Measurements from ENCODE around the gene KCNRG. TPM values are rescaled to one million over a fixed set of nuclear protein-coding genes. Genes with fewer than 3 reads are reported as not detected.
"Not testable (repeated sequence)": the region's sequence is repeated elsewhere in the genome, so short reads cannot be mapped to it uniquely, and the experiment has no call there.

KCNRG gene
- total RNA-seq, 1 experiment from 2014 or later, result 0.20 TPM

- Histone ChIP-seq H3K36me3 (ENCODE audit: control insufficient read depth, insufficient read depth, low read length) (peaks cover 1% of the 10 kb centered on the region; the same call in 1 of the 2 replicates), H3K27me3 (replicated peaks; ENCODE audit: control insufficient read depth, insufficient read depth, low read length) (no peaks in the 10 kb centered on the region), H3K4me1 (no peaks in the 10 kb centered on the region), H3K9me3 (no peaks in the 10 kb centered on the region), H3K4me3 (ENCODE audit: low read depth, low read length) (no peak overlapping the region)
- ChIA-PET POLR2A (no interaction called here), CTCF (no interaction called here)
- no peaks in the 10 kb centered on the region for H3K27me3 Mint-ChIP-seq (ENCODE audit: insufficient read depth, unreplicated experiment)
- no TSS peak for BruUV-seq (replicated peaks)
- DNase-seq, result no peak
- H3K4me3 Mint-ChIP-seq (ENCODE audit: unreplicated experiment), result no peak overlapping the region
- TF ChIP-seq, protein P1, sequence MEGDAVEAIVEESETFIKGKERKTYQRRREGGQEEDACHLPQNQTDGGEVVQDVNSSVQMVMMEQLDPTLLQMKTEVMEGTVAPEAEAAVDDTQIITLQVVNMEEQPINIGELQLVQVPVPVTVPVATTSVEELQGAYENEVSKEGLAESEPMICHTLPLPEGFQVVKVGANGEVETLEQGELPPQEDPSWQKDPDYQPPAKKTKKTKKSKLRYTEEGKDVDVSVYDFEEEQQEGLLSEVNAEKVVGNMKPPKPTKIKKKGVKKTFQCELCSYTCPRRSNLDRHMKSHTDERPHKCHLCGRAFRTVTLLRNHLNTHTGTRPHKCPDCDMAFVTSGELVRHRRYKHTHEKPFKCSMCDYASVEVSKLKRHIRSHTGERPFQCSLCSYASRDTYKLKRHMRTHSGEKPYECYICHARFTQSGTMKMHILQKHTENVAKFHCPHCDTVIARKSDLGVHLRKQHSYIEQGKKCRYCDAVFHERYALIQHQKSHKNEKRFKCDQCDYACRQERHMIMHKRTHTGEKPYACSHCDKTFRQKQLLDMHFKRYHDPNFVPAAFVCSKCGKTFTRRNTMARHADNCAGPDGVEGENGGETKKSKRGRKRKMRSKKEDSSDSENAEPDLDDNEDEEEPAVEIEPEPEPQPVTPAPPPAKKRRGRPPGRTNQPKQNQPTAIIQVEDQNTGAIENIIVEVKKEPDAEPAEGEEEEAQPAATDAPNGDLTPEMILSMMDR (IDR thresholded peaks at IDR 0.05; ENCODE audit: insufficient read depth in 1 of 2, low read depth in 1 of 2, low read length in 1 of 2, severe bottlenecking in 1 of 2, unreplicated experiment in 1 of 2), result no peak
- no peak overlapping the region for H3K27ac Mint-ChIP-seq (ENCODE audit: unreplicated experiment)
- H3K9me3 Mint-ChIP-seq (ENCODE audit: unreplicated experiment), result peaks cover 10% of the 10 kb centered on the region
- H3K36me3 Mint-ChIP-seq (ENCODE audit: insufficient read depth, unreplicated experiment), result peaks cover 71% of the 10 kb centered on the region
- no peaks in the 10 kb centered on the region for H3K4me1 Mint-ChIP-seq (ENCODE audit: low read depth, unreplicated experiment)
- intact Hi-C loops (cut with micrococcal nuclease; ENCODE audit: unreplicated experiment), result no loop called here
Observed at GRCh38 chr13:50055454-50055853, 40.2 kb downstream of the KCNRG start.

GRCh38 chr13:50060718-50061117 is 45.5 kb downstream of the KCNRG start:
- Histone ChIP-seq H3K9me3 (no peaks in the 10 kb centered on the region), H3K27me3 (replicated peaks; ENCODE audit: control insufficient read depth, insufficient read depth, low read length) (no peaks in the 10 kb centered on the region), H3K36me3 (ENCODE audit: control insufficient read depth, insufficient read depth, low read length) (no peaks in the 10 kb centered on the region), H3K4me1 (no peaks in the 10 kb centered on the region), H3K4me3 (ENCODE audit: low read depth, low read length) (no peak overlapping the region)
- Mint-ChIP-seq H3K36me3 (ENCODE audit: insufficient read depth, unreplicated experiment) (peaks cover 47% of the 10 kb centered on the region), H3K4me1 (ENCODE audit: low read depth, unreplicated experiment) (no peaks in the 10 kb centered on the region), H3K4me3 (ENCODE audit: unreplicated experiment) (no peak overlapping the region), H3K9me3 (ENCODE audit: unreplicated experiment) (no peaks in the 10 kb centered on the region), H3K27ac (ENCODE audit: unreplicated experiment) (no peak overlapping the region), H3K27me3 (ENCODE audit: insufficient read depth, unreplicated experiment) (no peaks in the 10 kb centered on the region)
- no peak for DNase-seq
- intact Hi-C loops (cut with micrococcal nuclease; ENCODE audit: unreplicated experiment), result no loop called here
- ChIA-PET POLR2A (no interaction called here), CTCF (no interaction called here)
- TF ChIP-seq, protein P1 (IDR thresholded peaks at IDR 0.05; ENCODE audit: insufficient read depth in 1 of 2, low read depth in 1 of 2, low read length in 1 of 2, severe bottlenecking in 1 of 2, unreplicated experiment in 1 of 2), result no peak
- BruUV-seq (replicated peaks), result no TSS peak

- H3K9me3 ChIP-seq; H3K36me3 ChIP-seq (ENCODE audit: control insufficient read depth, insufficient read depth, low read length); H3K27me3 ChIP-seq (replicated peaks; ENCODE audit: control insufficient read depth, insufficient read depth, low read length); POLR2A ChIA-PET; H3K4me3 ChIP-seq (ENCODE audit: low read depth, low read length); intact Hi-C loops (cut with micrococcal nuclease; ENCODE audit: unreplicated experiment); H3K27me3 Mint-ChIP-seq (ENCODE audit: insufficient read depth, unreplicated experiment); H3K4me1 ChIP-seq; H3K27ac Mint-ChIP-seq (ENCODE audit: unreplicated experiment); H3K4me1 Mint-ChIP-seq (ENCODE audit: low read depth, unreplicated experiment); CTCF ChIA-PET; BruUV-seq (replicated peaks); H3K9me3 Mint-ChIP-seq (ENCODE audit: unreplicated experiment); H3K4me3 Mint-ChIP-seq (ENCODE audit: unreplicated experiment); DNase-seq: not testable (repeated sequence)
- H3K36me3 Mint-ChIP-seq (ENCODE audit: insufficient read depth, unreplicated experiment), result peaks cover 59% of the 10 kb centered on the region
Observed at GRCh38 chr13:50062336-50062735, 47.1 kb downstream of the KCNRG start.

DNA sequence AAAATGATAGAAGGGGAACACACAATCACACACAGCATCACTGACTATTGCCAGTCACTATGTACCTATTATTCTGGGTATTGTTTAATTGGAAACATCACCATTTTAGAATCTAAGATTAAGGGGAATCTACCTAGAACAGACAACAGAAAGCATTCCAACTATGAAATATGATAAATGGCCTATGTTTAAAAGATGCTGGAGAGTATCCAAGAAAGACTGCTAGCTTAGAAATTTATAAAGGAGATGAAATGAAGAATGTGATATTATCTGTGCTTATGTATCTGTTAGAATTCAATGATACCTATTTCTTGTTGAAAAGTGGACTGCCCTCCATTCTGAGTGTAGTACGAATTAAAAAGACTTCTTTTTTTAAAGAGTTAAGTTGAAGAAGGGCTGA is 50.5 kb downstream of the KCNRG start:
- Mint-ChIP-seq H3K4me3 (ENCODE audit: unreplicated experiment) (no peak overlapping the region), H3K36me3 (ENCODE audit: insufficient read depth, unreplicated experiment) (peaks cover 46% of the 10 kb centered on the region), H3K27me3 (ENCODE audit: insufficient read depth, unreplicated experiment) (no peaks in the 10 kb centered on the region), H3K9me3 (ENCODE audit: unreplicated experiment) (no peaks in the 10 kb centered on the region), H3K4me1 (ENCODE audit: low read depth, unreplicated experiment) (no peaks in the 10 kb centered on the region), H3K27ac (ENCODE audit: unreplicated experiment) (no peak overlapping the region)
- Histone ChIP-seq H3K36me3 (ENCODE audit: control insufficient read depth, insufficient read depth, low read length) (peaks cover 3% of the 10 kb centered on the region; the same call in 1 of the 2 replicates), H3K9me3 (no peaks in the 10 kb centered on the region), H3K4me1 (no peaks in the 10 kb centered on the region; the same call in 1 of the 2 replicates), H3K27me3 (replicated peaks; ENCODE audit: control insufficient read depth, insufficient read depth, low read length) (no peaks in the 10 kb centered on the region), H3K4me3 (ENCODE audit: low read depth, low read length) (no peak overlapping the region)
- intact Hi-C loops (cut with micrococcal nuclease; ENCODE audit: unreplicated experiment), result no loop called here
- BruUV-seq (replicated peaks), result no TSS peak
- POLR2A ChIA-PET, result no interaction called here
- TF ChIP-seq, protein P1 (IDR thresholded peaks at IDR 0.05; ENCODE audit: insufficient read depth in 1 of 2, low read depth in 1 of 2, low read length in 1 of 2, severe bottlenecking in 1 of 2, unreplicated experiment in 1 of 2), result no peak
- CTCF ChIA-PET, result no interaction called here
- DNase-seq, result no peak

Data from Caco-2 (cell line).